Parathyroid adenoma (tissue), 2 donors: Measurements from ENCODE around the gene SNRPE.
A peak's percentile ranks its signal among the peaks of the same experiment; 100 is the strongest.

ENCODE experiments used
- H2AFZ ChIP-seq: fragments of 300-600 bp; sonication (generic); one replicate; pipeline ENCODE4 v1.7.0; 2017; ENCODE audit warnings: antibody characterized with exemption, mild to moderate bottlenecking
- H3K27ac ChIP-seq: fragments of 300-600 bp; sonication (generic); one replicate; pipeline ENCODE4 v1.7.0; 2017
- H3K27me3 ChIP-seq: fragments of 300-600 bp; sonication (generic); one replicate; pipeline ENCODE4 v1.7.0; 2017; ENCODE audit warnings: low read length; ENCODE audit not compliant: control insufficient read depth, insufficient read depth
- H3K36me3 ChIP-seq: fragments of 300-600 bp; sonication (generic); one replicate; pipeline ENCODE4 v1.7.0; 2017; ENCODE audit warnings: low read length; ENCODE audit not compliant: control insufficient read depth, insufficient read depth
- H3K4me1 ChIP-seq: fragments of 300-600 bp; sonication (generic); one replicate; pipeline ENCODE4 v1.7.0; 2017; ENCODE audit warnings: control low read depth
- H3K4me2 ChIP-seq: fragments of 300-600 bp; sonication (generic); one replicate; pipeline ENCODE4 v1.7.0; 2017; ENCODE audit warnings: low read length
- H3K4me3 ChIP-seq: fragments of 300-600 bp; sonication (generic); one replicate; pipeline ENCODE4 v1.7.0; 2017; ENCODE audit warnings: low read depth, low read length
- H3K79me2 ChIP-seq: fragments of 300-600 bp; sonication (generic); one replicate; pipeline ENCODE4 v1.7.0; 2017; ENCODE audit warnings: control low read depth
- H3K9ac ChIP-seq: fragments of 300-600 bp; sonication (generic); one replicate; pipeline ENCODE4 v1.7.0; 2017; ENCODE audit warnings: mild to moderate bottlenecking
- H3K9me3 ChIP-seq: fragments of 300-600 bp; sonication (generic); one replicate; pipeline ENCODE4 v1.7.0; 2017; ENCODE audit warnings: low read length; ENCODE audit not compliant: control insufficient read depth
- CTCF ChIP-seq: fragments of 300-600 bp; sonication (generic); IDR thresholded peaks from one replicate; pipeline ENCODE4 v1.7.0; 2017; ENCODE audit warnings: antibody characterized with exemption, mild to moderate bottlenecking
- donor health status: primary hyperparathyroidism.

The SNRPE gene

GRCh38 chr1:203861379-203862184 is at the start of gene SNRPE:
TSS of gene SNRPE (plus strand) at chr1:203861599. CDS start at chr1:203861660, 61 bp downstream.
- H3K36me3 ChIP-seq: no peaks in the 10 kb centered on the region
- peak within 1 kb of the TSS; percentile 54 for H3K27ac ChIP-seq
- H3K79me2 ChIP-seq: no peaks in the 10 kb centered on the region
- H2AFZ ChIP-seq: peak within 1 kb of the TSS; percentile 77
- peak within 1 kb of the TSS; percentile 94 for H3K4me3 ChIP-seq
- peak; percentile 95 for TF ChIP-seq CTCF
- H3K9me3 ChIP-seq: no peaks in the 10 kb centered on the region
- H3K4me2 ChIP-seq: peak within 1 kb of the TSS; percentile 77
- peaks cover 4% of the 10 kb centered on the region for H3K4me1 ChIP-seq
- no peaks in the 10 kb centered on the region for H3K27me3 ChIP-seq
- H3K9ac ChIP-seq: peak within 1 kb of the TSS; percentile 2

GRCh38 chr1:203813581-203814341 is 47.6 kb upstream of the SNRPE start:
- Histone ChIP-seq H3K4me3 (no peak overlapping the region), H3K4me1 (no peaks in the 10 kb centered on the region), H3K9me3 (no peaks in the 10 kb centered on the region), H3K27ac (no peak overlapping the region), H3K4me2 (no peak overlapping the region), H2AFZ (no peak overlapping the region), H3K36me3 (no peaks in the 10 kb centered on the region), H3K9ac (no peak overlapping the region), H3K79me2 (peaks cover 7% of the 10 kb centered on the region), H3K27me3 (no peaks in the 10 kb centered on the region)
- no peak for TF ChIP-seq CTCF

DNA sequence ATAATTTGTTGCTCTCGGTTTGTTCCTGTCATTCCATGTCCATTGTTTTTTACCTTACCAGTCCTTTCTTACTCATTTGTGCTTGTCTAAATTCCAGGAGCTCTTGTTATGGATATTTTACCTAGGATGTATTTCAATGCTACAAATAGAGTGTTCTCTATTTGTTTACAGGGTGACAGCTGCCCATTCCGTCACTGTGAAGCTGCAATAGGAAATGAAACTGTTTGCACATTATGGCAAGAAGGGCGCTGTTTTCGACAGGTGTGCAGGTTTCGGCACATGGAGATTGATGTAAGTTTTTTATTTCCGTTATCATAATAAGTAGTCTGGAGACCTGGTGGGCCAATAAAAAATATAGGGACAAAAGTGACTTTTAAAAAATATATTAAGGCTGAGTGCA is 43.0 kb upstream of the SNRPE start:
- no peak overlapping the region for H3K4me3 ChIP-seq
- H3K4me2 ChIP-seq: no peak overlapping the region
- peaks cover 14% of the 10 kb centered on the region for H3K79me2 ChIP-seq
- no peak overlapping the region for H2AFZ ChIP-seq
- H3K4me1 ChIP-seq: no peaks in the 10 kb centered on the region
- H3K9me3 ChIP-seq: no peaks in the 10 kb centered on the region
- no peak for TF ChIP-seq CTCF
- H3K9ac ChIP-seq: no peak overlapping the region
- H3K27ac ChIP-seq: no peak overlapping the region
- H3K27me3 ChIP-seq: no peaks in the 10 kb centered on the region
- no peaks in the 10 kb centered on the region for H3K36me3 ChIP-seq

GRCh38 chr1:203823306-203823705 is 38.1 kb upstream of the SNRPE start:
- Histone ChIP-seq H3K27ac (no peak overlapping the region), H3K79me2 (peaks cover 13% of the 10 kb centered on the region), H3K4me2 (no peak overlapping the region), H3K9ac (no peak overlapping the region), H3K4me1 (no peaks in the 10 kb centered on the region), H3K4me3 (no peak overlapping the region), H2AFZ (no peak overlapping the region), H3K9me3 (no peaks in the 10 kb centered on the region), H3K36me3 (no peaks in the 10 kb centered on the region), H3K27me3 (no peaks in the 10 kb centered on the region)
- no peak for TF ChIP-seq CTCF
